Measurements from ENCODE around the gene HHEX.

- no peak for TF ChIP-seq CTCF (conservative IDR thresholded peaks at IDR 0.05; ENCODE audit: low read length)
- TF ChIP-seq EZH2phosphoT487 (IDR thresholded peaks at IDR 0.05; ENCODE audit: borderline replicate concordance), result peak; percentile 98; the same call in 1 of the 2 replicates
Measured at GRCh38 chr10:92690211-92690914, 608 bp downstream of the HHEX start.

All from Loucy (cell line).